Measurements from ENCODE around the gene MOGAT3. TPM values are rescaled to one million over a fixed set of nuclear protein-coding genes. Genes with fewer than 3 reads are reported as not detected.

The MOGAT3 gene
- total RNA-seq, 2 donors from 2014 or later = 1.3 TPM; not detected in 1

DNA sequence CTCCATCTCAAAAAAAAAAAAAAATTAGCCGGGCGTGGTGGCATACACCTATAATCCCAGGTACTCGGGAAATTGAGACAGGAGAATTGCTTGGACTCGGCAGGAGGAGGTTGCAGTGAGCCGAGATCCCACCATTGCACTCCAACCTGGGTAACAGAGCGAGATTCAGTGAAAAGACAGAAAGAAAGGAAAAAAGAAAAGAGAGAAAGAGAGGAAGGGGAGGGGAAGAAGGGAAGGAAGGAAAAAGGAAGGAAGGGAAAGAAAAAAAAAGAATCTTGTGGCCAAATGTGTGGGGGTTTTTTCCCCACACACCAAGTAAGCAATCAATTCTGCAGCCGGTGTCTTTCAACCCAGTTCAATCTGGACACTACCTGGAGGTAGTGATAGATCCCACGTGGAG is 11.7 kb downstream of the MOGAT3 start:
- Histone ChIP-seq H3K27me3 (ENCODE audit: control insufficient read depth, insufficient read depth, low read length, poor library complexity, severe bottlenecking) (peaks cover 4% of the 10 kb centered on the region), H3K36me3 (ENCODE audit: control insufficient read depth, insufficient read depth, low read length) (no peaks in the 10 kb centered on the region), H3K4me1 (ENCODE audit: control insufficient read depth, insufficient read depth, low read length) (no peaks in the 10 kb centered on the region), H3K9ac (ENCODE audit: extremely low read depth, low read length, poor library complexity, severe bottlenecking) (no peak overlapping the region), H3K27ac (ENCODE audit: low read depth, low read length) (no peak overlapping the region), H3K4me3 (ENCODE audit: low read length) (no peak overlapping the region), H3K9me3 (ENCODE audit: control insufficient read depth, low read length) (no peaks in the 10 kb centered on the region)
- peaks cover 20% of the 10 kb centered on the region for H3K27me3 Mint-ChIP-seq (ENCODE audit: insufficient read depth)
- H3K36me3 Mint-ChIP-seq (ENCODE audit: low read depth) = no peaks in the 10 kb centered on the region
- TF ChIP-seq, protein P1, sequence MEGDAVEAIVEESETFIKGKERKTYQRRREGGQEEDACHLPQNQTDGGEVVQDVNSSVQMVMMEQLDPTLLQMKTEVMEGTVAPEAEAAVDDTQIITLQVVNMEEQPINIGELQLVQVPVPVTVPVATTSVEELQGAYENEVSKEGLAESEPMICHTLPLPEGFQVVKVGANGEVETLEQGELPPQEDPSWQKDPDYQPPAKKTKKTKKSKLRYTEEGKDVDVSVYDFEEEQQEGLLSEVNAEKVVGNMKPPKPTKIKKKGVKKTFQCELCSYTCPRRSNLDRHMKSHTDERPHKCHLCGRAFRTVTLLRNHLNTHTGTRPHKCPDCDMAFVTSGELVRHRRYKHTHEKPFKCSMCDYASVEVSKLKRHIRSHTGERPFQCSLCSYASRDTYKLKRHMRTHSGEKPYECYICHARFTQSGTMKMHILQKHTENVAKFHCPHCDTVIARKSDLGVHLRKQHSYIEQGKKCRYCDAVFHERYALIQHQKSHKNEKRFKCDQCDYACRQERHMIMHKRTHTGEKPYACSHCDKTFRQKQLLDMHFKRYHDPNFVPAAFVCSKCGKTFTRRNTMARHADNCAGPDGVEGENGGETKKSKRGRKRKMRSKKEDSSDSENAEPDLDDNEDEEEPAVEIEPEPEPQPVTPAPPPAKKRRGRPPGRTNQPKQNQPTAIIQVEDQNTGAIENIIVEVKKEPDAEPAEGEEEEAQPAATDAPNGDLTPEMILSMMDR (conservative IDR thresholded peaks at IDR 0.05) = no peak
- no peaks in the 10 kb centered on the region for H3K4me1 Mint-ChIP-seq
- H3K27ac Mint-ChIP-seq = no peak overlapping the region
- no peaks in the 10 kb centered on the region for H3K9me3 Mint-ChIP-seq
- DNase-seq = no peak
- no peak overlapping the region for H3K4me3 Mint-ChIP-seq
- WGBS, 2 experiments (ENCODE audit: insufficient coverage in 1 of 2, insufficient read length in 1 of 2) = 80 to 86% methylated on average over 5 to 8 of the region's 8 CpGs

DNA sequence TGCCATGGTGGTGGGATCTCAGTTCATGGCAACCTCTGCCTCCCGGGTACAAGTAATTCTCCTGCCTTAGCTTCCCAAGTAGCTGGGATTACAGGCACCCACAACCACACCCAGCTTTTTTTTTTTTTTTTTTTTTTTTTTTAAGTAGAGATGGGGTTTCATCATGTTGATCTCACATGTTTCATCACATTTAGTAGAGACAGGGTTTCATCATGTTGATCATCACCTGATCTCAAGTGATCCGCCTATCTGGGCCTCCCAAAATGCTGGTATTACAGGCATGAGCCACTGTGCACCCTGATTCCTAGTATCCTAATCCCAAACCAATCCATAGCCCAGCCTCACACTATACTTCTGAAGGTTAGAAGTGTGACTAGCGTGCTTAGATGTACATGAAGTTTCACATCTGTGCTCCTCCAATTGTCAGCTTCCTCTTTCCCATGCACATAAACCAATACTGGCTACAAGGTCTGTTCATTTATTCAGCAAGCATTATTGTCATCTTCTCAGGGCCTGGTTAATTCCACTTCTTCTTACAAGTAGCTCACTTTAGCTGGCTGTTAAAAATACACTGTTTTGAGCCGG is 13.9 kb downstream of the MOGAT3 start:
- H3K36me3 Mint-ChIP-seq (ENCODE audit: low read depth) = no peaks in the 10 kb centered on the region
- no peaks in the 10 kb centered on the region for H3K9me3 Mint-ChIP-seq
- no peak overlapping the region for H3K27ac Mint-ChIP-seq
- Histone ChIP-seq H3K27me3 (ENCODE audit: control insufficient read depth, insufficient read depth, low read length, poor library complexity, severe bottlenecking) (peaks cover 4% of the 10 kb centered on the region), H3K9ac (ENCODE audit: extremely low read depth, low read length, poor library complexity, severe bottlenecking) (no peak overlapping the region), H3K4me1 (ENCODE audit: control insufficient read depth, insufficient read depth, low read length) (no peaks in the 10 kb centered on the region), H3K36me3 (ENCODE audit: control insufficient read depth, insufficient read depth, low read length) (no peaks in the 10 kb centered on the region), H3K4me3 (ENCODE audit: low read length) (no peak overlapping the region), H3K9me3 (ENCODE audit: control insufficient read depth, low read length) (no peaks in the 10 kb centered on the region), H3K27ac (ENCODE audit: low read depth, low read length) (no peak overlapping the region)
- TF ChIP-seq, protein P1 (conservative IDR thresholded peaks at IDR 0.05) = no peak
- no peak overlapping the region for H3K4me3 Mint-ChIP-seq
- peaks cover 3% of the 10 kb centered on the region for H3K4me1 Mint-ChIP-seq
- WGBS, 2 experiments (ENCODE audit: insufficient coverage in 1 of 2, insufficient read length in 1 of 2) = 92% methylated on average over 2 to 4 of the region's 4 CpGs
- peaks cover 27% of the 10 kb centered on the region for H3K27me3 Mint-ChIP-seq (ENCODE audit: insufficient read depth)
- DNase-seq = no peak

DNA sequence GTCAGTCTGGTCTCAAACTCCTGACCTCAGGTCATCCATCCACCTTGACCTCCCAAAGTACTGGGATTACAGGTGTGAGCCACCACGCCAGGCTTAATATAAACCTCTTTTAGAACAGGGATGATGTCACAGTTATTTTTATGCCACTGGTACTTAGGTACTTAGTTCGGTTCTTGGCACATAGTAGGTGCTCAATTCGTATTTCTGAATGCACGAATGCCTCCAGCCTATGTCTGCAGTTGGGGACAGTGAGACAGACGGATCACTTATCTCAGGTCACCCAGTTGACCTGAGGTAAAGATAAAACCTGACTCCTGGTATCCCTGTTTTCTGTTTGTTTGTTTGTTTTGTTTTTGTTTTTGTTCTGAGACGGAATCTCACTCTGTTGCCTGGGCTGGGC is 14.6 kb downstream of the MOGAT3 start:
- 91 to 92% methylated on average over 6 of the region's 6 CpGs for WGBS, 2 experiments (ENCODE audit: insufficient coverage in 1 of 2, insufficient read length in 1 of 2)
- H3K4me1 Mint-ChIP-seq = peaks cover 3% of the 10 kb centered on the region
- TF ChIP-seq, protein P1 (conservative IDR thresholded peaks at IDR 0.05) = no peak

More for the DNA sequence above, 14.6 kb downstream of the MOGAT3 start:
- H3K36me3 ChIP-seq (ENCODE audit: control insufficient read depth, insufficient read depth, low read length) = no peaks in the 10 kb centered on the region
- H3K9me3 ChIP-seq (ENCODE audit: control insufficient read depth, low read length) = no peaks in the 10 kb centered on the region
- Mint-ChIP-seq H3K27me3 (ENCODE audit: insufficient read depth) (peaks cover 32% of the 10 kb centered on the region), H3K4me3 (no peak overlapping the region), H3K9me3 (no peaks in the 10 kb centered on the region), H3K27ac (no peak overlapping the region), H3K36me3 (ENCODE audit: low read depth) (no peaks in the 10 kb centered on the region)
- DNase-seq = no peak
- no peak overlapping the region for H3K9ac ChIP-seq (ENCODE audit: extremely low read depth, low read length, poor library complexity, severe bottlenecking)
- peaks cover 9% of the 10 kb centered on the region for H3K27me3 ChIP-seq (ENCODE audit: control insufficient read depth, insufficient read depth, low read length, poor library complexity, severe bottlenecking)
- no peaks in the 10 kb centered on the region for H3K4me1 ChIP-seq (ENCODE audit: control insufficient read depth, insufficient read depth, low read length)
- H3K4me3 ChIP-seq (ENCODE audit: low read length) = no peak overlapping the region
- no peak overlapping the region for H3K27ac ChIP-seq (ENCODE audit: low read depth, low read length)
